ENCODE results near the gene DGCR8.

The DGCR8 gene

GRCh38 chr22:20135265-20135664 lies 55.2 kb downstream of the DGCR8 start:
- TF ChIP-seq CTCF (IDR thresholded peaks at IDR 0.05; ENCODE audit: borderline replicate concordance, extremely low read depth, low read length, poor library complexity, severe bottlenecking) (no peak), EZH2 (IDR thresholded peaks at IDR 0.05; ENCODE audit: borderline replicate concordance, low read depth, low read length, severe bottlenecking) (no peak)
- Histone ChIP-seq H3K27me3 (ENCODE audit: insufficient read depth, low read length, poor library complexity) (no peaks in the 10 kb centered on the region), H3K4me2 (ENCODE audit: insufficient read depth, low read length) (no peak overlapping the region), H3K4me1 (ENCODE audit: insufficient read depth, low read length) (peaks cover 34% of the 10 kb centered on the region), H3K9me3 (ENCODE audit: insufficient read depth, low read length, severe bottlenecking) (no peaks in the 10 kb centered on the region), H3K4me3 (ENCODE audit: low read depth in 1 of 2, low read length in 2 of 2) (no peak overlapping the region), H3K36me3 (ENCODE audit: insufficient read depth, low read length) (peaks cover 11% of the 10 kb centered on the region), H3K79me2 (ENCODE audit: insufficient read depth, low read length) (peaks cover 60% of the 10 kb centered on the region), H3K27ac (ENCODE audit: low read length) (no peak overlapping the region), H3K9ac (ENCODE audit: low read depth, low read length) (no peak overlapping the region), H4K20me1 (ENCODE audit: insufficient read depth, low read length) (peaks cover 66% of the 10 kb centered on the region), H2AFZ (ENCODE audit: low read depth, low read length) (no peak overlapping the region)
- DNase-seq = no peak
- no peak for ATAC-seq (ENCODE audit: insufficient read depth, low read depth)

GRCh38 chr22:20135806-20136602 lies 56.0 kb downstream of the DGCR8 start:
- Histone ChIP-seq H3K4me2 (ENCODE audit: insufficient read depth, low read length) (0 out of 2 replicates have a peak overlapping the region, but pooled peaks have one; percentile 2), H3K27ac (ENCODE audit: low read length) (no peak overlapping the region), H3K9me3 (ENCODE audit: insufficient read depth, low read length, severe bottlenecking) (no peaks in the 10 kb centered on the region), H2AFZ (ENCODE audit: low read depth, low read length) (no peak overlapping the region), H4K20me1 (ENCODE audit: insufficient read depth, low read length) (peaks cover 62% of the 10 kb centered on the region), H3K9ac (ENCODE audit: low read depth, low read length) (no peak overlapping the region), H3K79me2 (ENCODE audit: insufficient read depth, low read length) (peaks cover 60% of the 10 kb centered on the region), H3K4me1 (ENCODE audit: insufficient read depth, low read length) (peaks cover 27% of the 10 kb centered on the region), H3K36me3 (ENCODE audit: insufficient read depth, low read length) (peaks cover 16% of the 10 kb centered on the region), H3K4me3 (ENCODE audit: low read depth in 1 of 2, low read length in 2 of 2) (no peak overlapping the region), H3K27me3 (ENCODE audit: insufficient read depth, low read length, poor library complexity) (no peaks in the 10 kb centered on the region)
- TF ChIP-seq CTCF (IDR thresholded peaks at IDR 0.05; ENCODE audit: borderline replicate concordance, extremely low read depth, low read length, poor library complexity, severe bottlenecking) (no peak), EZH2 (IDR thresholded peaks at IDR 0.05; ENCODE audit: borderline replicate concordance, low read depth, low read length, severe bottlenecking) (no peak)
- DNase-seq (no peak), ATAC-seq (ENCODE audit: insufficient read depth, low read depth) (no peak)

- no peak for DNase-seq
- no peaks in the 10 kb centered on the region for H3K9me3 ChIP-seq (ENCODE audit: insufficient read depth, low read length, severe bottlenecking)
- H4K20me1 ChIP-seq (ENCODE audit: insufficient read depth, low read length) = peaks cover 62% of the 10 kb centered on the region
- no peaks in the 10 kb centered on the region for H3K27me3 ChIP-seq (ENCODE audit: insufficient read depth, low read length, poor library complexity)
- H3K79me2 ChIP-seq (ENCODE audit: insufficient read depth, low read length) = peaks cover 60% of the 10 kb centered on the region
- H3K27ac ChIP-seq (ENCODE audit: low read length) = no peak overlapping the region
- H3K4me2 ChIP-seq (ENCODE audit: insufficient read depth, low read length) = 0 out of 2 replicates have a peak overlapping the region, but pooled peaks have one; percentile 2
- peaks cover 27% of the 10 kb centered on the region for H3K4me1 ChIP-seq (ENCODE audit: insufficient read depth, low read length)
- H3K4me3 ChIP-seq (ENCODE audit: low read depth in 1 of 2, low read length in 2 of 2) = no peak overlapping the region
- no peak overlapping the region for H3K9ac ChIP-seq (ENCODE audit: low read depth, low read length)
- no peak overlapping the region for H2AFZ ChIP-seq (ENCODE audit: low read depth, low read length)
- ATAC-seq (ENCODE audit: insufficient read depth, low read depth) = no peak
- peaks cover 20% of the 10 kb centered on the region for H3K36me3 ChIP-seq (ENCODE audit: insufficient read depth, low read length)
- TF ChIP-seq CTCF (IDR thresholded peaks at IDR 0.05; ENCODE audit: borderline replicate concordance, extremely low read depth, low read length, poor library complexity, severe bottlenecking) (no peak), EZH2 (IDR thresholded peaks at IDR 0.05; ENCODE audit: borderline replicate concordance, low read depth, low read length, severe bottlenecking) (no peak)
Observed at GRCh38 chr22:20136603-20136873, 56.5 kb downstream of the DGCR8 start.
